Activated CD8-positive, alpha-beta T cell treated with anti-CD3 and anti-CD28 coated beads for 36 hours (primary cell): ENCODE measurements around the gene GOLIM4. TPM values are rescaled to one million over a fixed set of nuclear protein-coding genes. Genes with fewer than 3 reads are reported as not detected.
"Not testable (repeated sequence)": the region's sequence is repeated elsewhere in the genome, so short reads cannot be mapped to it uniquely, and the experiment has no call there.

ENCODE experiments used
- ATAC-seq: fragments of 200-7000 bp; cut with Tn5 transposase; one replicate; pipeline ENCODE4 v1.10.0; 2021; ENCODE audit warnings: mild to moderate bottlenecking, moderate library complexity
- CTCF ChIA-PET: fragments of 350-600 bp; sonication (Branson Sonifier 250); formaldehyde crosslinking; loops from one replicate; lab custom pipeline; 2021; ENCODE audit warnings: antibody characterized with exemption; lab: Charles Lee
- POLR2A ChIA-PET: fragments of 350-600 bp; sonication (Branson Sonifier 250); formaldehyde crosslinking; loops from one replicate; lab custom pipeline; 2021; ENCODE audit warnings: antibody characterized with exemption; lab: Charles Lee
- DNase-seq: peaks from one replicate; pipeline ENCODE4 v3.0.0-alpha.2; 2020
- H3K27ac Mint-ChIP-seq: one replicate; pipeline ENCODE4 v1.8.0; 2021; ENCODE audit warnings: mild to moderate bottlenecking, mixed read lengths
- H3K27me3 Mint-ChIP-seq: one replicate; pipeline ENCODE4 v1.8.0; 2021; ENCODE audit warnings: mixed read lengths
- H3K36me3 Mint-ChIP-seq: one replicate; pipeline ENCODE4 v1.8.0; 2021; ENCODE audit warnings: low read depth, mixed read lengths
- H3K4me1 Mint-ChIP-seq: one replicate; pipeline ENCODE4 v1.8.0; 2021; ENCODE audit warnings: low read depth, mixed read lengths
- H3K4me3 Mint-ChIP-seq: one replicate; pipeline ENCODE4 v1.8.0; 2021; ENCODE audit warnings: mild to moderate bottlenecking, moderate library complexity, mixed read lengths
- H3K9me3 Mint-ChIP-seq: one replicate; pipeline ENCODE4 v1.8.0; 2021; ENCODE audit warnings: mixed read lengths
- intact Hi-C: fragments of 100-400 bp; cut with micrococcal nuclease; formaldehyde crosslinking; loops from one replicate; pipeline ENCODE4 v1.10.0; 2022
- total RNA-seq, 2 experiments: library from RNA; stranded (reverse); gene quantifications; one replicate each; pipeline ENCODE4 v1.2.3, GENCODE V29; 2021
- TF ChIP-seq, protein P1 (sequence below): fragments of 200-600 bp; IDR thresholded peaks from one replicate; pipeline ENCODE4 v1.8.0; 2022; ENCODE audit warnings: antibody characterized with exemption, mild to moderate bottlenecking

Gene GOLIM4
- total RNA-seq, 2 experiments from 2014 or later = 5.5 to 6.4 TPM

DNA sequence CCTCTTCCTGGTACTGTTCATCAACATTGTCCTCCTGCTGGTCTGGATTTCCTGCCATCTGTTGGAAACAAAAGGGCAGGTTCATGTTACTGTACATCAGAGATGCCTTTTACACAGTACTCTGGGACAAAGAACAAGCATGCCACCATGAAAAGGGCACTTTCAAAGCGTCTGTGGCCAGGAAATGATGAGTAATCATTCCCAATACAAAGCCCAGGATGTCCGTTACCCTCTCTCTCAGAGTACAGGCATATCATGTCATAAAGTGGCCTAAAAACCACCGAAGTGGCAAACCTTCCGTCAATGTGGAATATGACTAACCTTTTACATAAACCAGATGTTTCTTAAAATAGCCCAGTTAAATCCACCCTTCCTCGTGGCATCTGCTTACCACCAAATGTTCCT, 71.2 kb downstream of the GOLIM4 start:
- Mint-ChIP-seq H3K4me1 (peaks cover 21% of the 10 kb centered on the region), H3K4me3 (peak overlapping the region; percentile 18), H3K9me3 (no peaks in the 10 kb centered on the region), H3K27me3 (no peaks in the 10 kb centered on the region), H3K36me3 (peaks cover 15% of the 10 kb centered on the region), H3K27ac (peak overlapping the region; percentile 84)
- intact Hi-C loops = no loop called here
- peak; percentile 72 for DNase-seq
- TF ChIP-seq, protein P1, sequence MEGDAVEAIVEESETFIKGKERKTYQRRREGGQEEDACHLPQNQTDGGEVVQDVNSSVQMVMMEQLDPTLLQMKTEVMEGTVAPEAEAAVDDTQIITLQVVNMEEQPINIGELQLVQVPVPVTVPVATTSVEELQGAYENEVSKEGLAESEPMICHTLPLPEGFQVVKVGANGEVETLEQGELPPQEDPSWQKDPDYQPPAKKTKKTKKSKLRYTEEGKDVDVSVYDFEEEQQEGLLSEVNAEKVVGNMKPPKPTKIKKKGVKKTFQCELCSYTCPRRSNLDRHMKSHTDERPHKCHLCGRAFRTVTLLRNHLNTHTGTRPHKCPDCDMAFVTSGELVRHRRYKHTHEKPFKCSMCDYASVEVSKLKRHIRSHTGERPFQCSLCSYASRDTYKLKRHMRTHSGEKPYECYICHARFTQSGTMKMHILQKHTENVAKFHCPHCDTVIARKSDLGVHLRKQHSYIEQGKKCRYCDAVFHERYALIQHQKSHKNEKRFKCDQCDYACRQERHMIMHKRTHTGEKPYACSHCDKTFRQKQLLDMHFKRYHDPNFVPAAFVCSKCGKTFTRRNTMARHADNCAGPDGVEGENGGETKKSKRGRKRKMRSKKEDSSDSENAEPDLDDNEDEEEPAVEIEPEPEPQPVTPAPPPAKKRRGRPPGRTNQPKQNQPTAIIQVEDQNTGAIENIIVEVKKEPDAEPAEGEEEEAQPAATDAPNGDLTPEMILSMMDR = no peak
- peak; percentile 92 for ATAC-seq
- CTCF ChIA-PET = no interaction called here
- POLR2A ChIA-PET = no interaction called here

GRCh38 chr3:168021737-168022450, 73.8 kb downstream of the GOLIM4 start:
- Mint-ChIP-seq H3K9me3 (no peaks in the 10 kb centered on the region), H3K27ac (no peak overlapping the region), H3K4me3 (no peak overlapping the region), H3K4me1 (peaks cover 19% of the 10 kb centered on the region), H3K36me3 (peaks cover 15% of the 10 kb centered on the region), H3K27me3 (no peaks in the 10 kb centered on the region)
- intact Hi-C loops = no loop called here
- DNase-seq = no peak
- TF ChIP-seq, protein P1 = no peak
- CTCF ChIA-PET = no interaction called here
- no peak for ATAC-seq
- POLR2A ChIA-PET = no interaction called here

GRCh38 chr3:168011280-168011679, 84.4 kb downstream of the GOLIM4 start:
- DNase-seq, H3K9me3 Mint-ChIP-seq, intact Hi-C loops, POLR2A ChIA-PET, H3K36me3 Mint-ChIP-seq, CTCF ChIA-PET, H3K27ac Mint-ChIP-seq, H3K4me3 Mint-ChIP-seq, H3K27me3 Mint-ChIP-seq, ATAC-seq, H3K4me1 Mint-ChIP-seq: not testable (repeated sequence)

- ChIA-PET POLR2A (no interaction called here), CTCF (no interaction called here)
- no peaks in the 10 kb centered on the region for H3K9me3 Mint-ChIP-seq
- H3K27me3 Mint-ChIP-seq = no peaks in the 10 kb centered on the region
- no peak overlapping the region for H3K4me3 Mint-ChIP-seq
- no peak overlapping the region for H3K27ac Mint-ChIP-seq
- intact Hi-C loops = no loop called here
- H3K36me3 Mint-ChIP-seq = peaks cover 3% of the 10 kb centered on the region
- H3K4me1 Mint-ChIP-seq = no peaks in the 10 kb centered on the region
- DNase-seq = no peak
- ATAC-seq = no peak
- TF ChIP-seq, protein P1 = no peak
Observed at GRCh38 chr3:168006584-168006983, 89.1 kb downstream of the GOLIM4 start.

- Mint-ChIP-seq H3K4me3 (no peak overlapping the region), H3K36me3 (no peaks in the 10 kb centered on the region), H3K27ac (no peak overlapping the region), H3K9me3 (no peaks in the 10 kb centered on the region), H3K4me1 (no peaks in the 10 kb centered on the region), H3K27me3 (no peaks in the 10 kb centered on the region)
- ChIA-PET CTCF (no interaction called here), POLR2A (no interaction called here)
- TF ChIP-seq, protein P1 = no peak
- DNase-seq (no peak), ATAC-seq (no peak)
- intact Hi-C loops = no loop called here
Observed at GRCh38 chr3:168003911-168004310, 91.8 kb downstream of the GOLIM4 start.
